Pulmonary artery endothelial cell (primary cell): ENCODE measurements around the gene SLC5A11. TPM values are rescaled to one million over a fixed set of nuclear protein-coding genes. Genes with fewer than 3 reads are reported as not detected.
"Not testable (repeated sequence)": the region's sequence is repeated elsewhere in the genome, so short reads cannot be mapped to it uniquely, and the experiment has no call there.

Experiments
- DNase-seq: peaks from one replicate; pipeline ENCODE4 v3.0.0-alpha.2; 2011; ENCODE audit warnings: low read depth, low spot score
- total RNA-seq: library from RNA; depleted of rRNA; stranded (reverse); fragments of >200 nt; gene quantifications from 2 replicates; pipeline ENCODE4 v1.2.3, GENCODE V29; 2014

Gene SLC5A11
- total RNA-seq, 1 donor from 2014 or later: not detected

DNA sequence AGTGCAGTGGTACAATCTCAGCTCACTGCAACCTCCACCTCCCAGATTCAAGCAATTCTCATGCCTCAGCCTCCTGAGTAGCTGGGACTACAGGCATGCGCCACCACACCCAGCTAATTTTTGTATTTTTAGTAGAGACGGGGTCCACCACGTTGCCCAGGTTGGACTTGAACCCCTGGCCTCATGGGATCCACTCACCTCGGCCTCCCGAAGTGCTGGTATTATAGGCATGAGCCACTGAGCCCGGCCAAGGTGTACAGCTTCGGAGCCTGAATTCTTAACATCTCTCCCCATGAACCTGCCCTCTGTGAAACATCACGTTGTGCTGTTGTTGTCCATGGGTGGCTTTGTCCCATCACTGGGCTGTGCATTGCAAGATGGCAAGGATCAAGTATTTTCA lies 11.1 kb downstream of the SLC5A11 start:
- DNase-seq: not testable (repeated sequence)

GRCh38 chr16:24858219-24859041 lies 12.7 kb downstream of the SLC5A11 start:
- no peak for DNase-seq

DNA sequence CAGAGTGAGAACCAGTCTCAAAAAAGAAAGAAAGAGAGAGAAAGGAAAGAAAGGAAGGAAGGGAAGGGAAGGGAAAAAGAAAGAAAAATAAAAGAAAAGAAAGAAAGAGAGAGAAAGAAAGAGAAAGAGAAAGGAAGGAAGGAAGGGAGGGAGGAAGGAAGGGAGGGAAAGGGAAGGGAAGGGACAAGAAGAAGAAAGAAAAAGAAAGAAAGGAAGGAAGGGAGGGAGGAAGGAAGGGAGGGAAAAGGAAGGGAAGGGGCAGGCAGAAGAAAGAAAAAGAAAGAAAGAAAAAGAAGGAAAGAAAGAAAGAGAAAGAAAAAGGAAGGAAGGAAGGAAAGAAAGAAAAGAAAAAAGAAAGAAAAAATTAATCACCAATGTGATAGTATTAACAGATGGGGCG lies 15.7 kb downstream of the SLC5A11 start:
- DNase-seq: no peak

DNA sequence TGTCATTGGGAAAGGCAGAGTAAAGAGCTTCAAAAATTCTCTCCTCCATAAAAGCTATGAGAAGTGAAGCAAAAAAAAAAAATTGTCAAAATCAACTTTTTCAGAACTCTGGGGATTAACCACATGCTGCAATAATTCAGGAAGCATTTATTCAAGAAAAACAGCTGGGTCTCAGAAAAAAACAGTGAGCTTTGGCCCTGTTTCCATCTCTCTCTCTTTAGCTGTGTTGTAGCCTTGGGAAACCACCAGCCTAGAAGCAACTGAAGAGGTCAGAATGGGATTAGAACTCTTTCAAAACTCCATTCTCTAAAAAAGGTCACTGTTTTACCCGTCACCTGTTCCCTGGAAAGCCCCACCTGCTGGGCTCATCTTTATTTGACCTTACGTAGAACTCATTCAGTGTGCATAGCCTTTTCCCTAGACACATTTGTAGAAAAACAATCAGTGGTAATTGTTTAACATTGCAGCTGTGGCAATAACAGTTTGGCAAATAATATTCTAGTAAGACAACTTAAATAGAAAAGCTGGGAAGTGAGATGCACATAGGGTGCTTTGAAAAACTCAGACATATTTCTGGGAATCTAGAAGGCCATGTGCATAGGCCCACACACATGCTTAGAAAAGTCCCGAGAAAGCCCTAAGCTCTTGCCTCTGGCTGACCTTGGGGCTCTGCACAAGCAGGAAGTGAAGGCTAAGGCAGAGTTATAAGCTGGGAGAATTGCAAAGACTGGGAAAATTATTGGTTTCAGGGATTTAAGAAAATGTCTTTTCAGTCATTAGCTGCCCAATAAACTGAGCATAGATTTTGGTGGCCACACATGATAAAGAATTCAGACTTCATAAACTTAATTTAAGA lies 18.0 kb downstream of the SLC5A11 start:
- DNase-seq: no peak

DNA sequence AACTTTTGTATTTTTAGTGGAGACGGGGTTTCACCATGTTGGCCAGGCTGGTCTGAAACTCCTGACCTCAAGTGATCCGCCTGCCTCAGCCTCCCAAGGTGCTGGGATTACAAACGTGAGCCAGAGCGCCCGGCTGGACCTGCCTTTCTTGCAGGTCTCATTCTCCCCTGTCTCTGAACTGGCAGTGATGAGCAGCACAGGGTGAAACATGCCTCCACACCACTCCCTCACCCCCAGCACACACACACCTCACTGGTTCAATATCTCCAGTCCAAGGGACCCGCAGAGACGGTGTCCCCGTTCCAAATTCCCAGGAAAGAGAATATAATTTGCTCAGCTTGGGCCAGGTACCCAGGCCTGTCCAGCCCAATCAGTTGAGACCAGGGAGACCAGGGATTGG lies 23.3 kb downstream of the SLC5A11 start:
- no peak for DNase-seq

DNA sequence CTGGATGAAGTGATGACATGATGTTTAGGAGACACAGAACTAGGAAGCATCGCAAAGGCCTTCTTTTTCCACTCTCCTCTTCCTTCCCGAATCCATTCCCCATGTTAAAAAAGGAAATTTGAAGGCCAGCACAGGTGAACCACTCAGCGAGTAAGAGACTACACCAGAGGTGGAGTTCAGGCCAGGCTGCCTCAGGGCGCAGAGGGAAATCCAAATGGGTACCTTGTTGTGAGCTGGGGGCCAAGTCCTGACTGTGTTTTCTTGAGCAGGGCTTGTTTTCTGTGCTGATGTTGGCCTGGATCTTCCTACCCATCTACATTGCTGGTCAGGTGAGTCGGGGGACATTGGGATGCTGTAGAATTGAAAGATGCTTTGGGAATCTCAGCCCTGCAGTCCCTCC lies 26.1 kb downstream of the SLC5A11 start:
- DNase-seq: no peak

DNA sequence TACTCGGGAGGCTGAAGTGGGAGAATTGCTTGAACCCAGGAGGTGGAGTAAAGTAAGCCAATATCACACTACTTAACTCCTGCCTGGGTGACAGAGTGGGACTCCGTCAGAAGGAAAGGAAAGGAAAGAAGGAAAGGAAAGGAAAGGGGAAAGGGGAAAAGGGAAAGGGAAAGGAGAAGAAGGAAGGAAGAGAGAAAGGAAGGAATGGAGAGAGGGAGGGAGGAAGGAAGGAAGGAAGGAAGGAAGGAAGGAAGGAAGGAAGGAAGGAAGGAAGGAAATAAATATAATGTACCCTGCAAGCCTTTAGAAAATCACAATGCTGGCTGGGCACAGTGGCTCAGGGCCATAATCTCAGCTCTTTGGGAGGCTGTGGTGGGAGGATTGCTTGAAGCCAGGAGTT lies 27.3 kb downstream of the SLC5A11 start:
- no peak for DNase-seq

GRCh38 chr16:24875466-24875865 lies 29.7 kb downstream of the SLC5A11 start:
- DNase-seq: no peak

DNA sequence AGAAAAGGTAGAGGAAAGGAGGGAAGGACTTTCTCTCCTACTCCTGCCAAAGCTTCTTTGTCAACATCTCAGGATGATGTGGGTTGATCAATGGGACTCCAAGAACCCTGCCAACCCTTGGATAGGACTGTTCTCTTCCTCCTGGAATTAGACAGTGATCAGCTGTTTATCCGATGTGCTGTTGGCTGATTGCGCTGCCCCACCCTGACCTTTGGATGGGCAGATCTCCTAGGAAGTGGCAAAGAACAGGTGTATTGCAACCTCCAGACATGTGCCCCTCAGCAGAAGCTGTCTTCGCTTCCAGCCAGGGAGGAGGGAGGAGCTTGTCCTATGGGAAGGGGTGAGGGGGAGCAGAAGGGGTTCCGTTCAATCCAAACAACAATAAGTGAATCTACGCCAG lies 30.5 kb downstream of the SLC5A11 start:
- DNase-seq: no peak

GRCh38 chr16:24879684-24880083 lies 33.9 kb downstream of the SLC5A11 start:
- DNase-seq: no peak

DNA sequence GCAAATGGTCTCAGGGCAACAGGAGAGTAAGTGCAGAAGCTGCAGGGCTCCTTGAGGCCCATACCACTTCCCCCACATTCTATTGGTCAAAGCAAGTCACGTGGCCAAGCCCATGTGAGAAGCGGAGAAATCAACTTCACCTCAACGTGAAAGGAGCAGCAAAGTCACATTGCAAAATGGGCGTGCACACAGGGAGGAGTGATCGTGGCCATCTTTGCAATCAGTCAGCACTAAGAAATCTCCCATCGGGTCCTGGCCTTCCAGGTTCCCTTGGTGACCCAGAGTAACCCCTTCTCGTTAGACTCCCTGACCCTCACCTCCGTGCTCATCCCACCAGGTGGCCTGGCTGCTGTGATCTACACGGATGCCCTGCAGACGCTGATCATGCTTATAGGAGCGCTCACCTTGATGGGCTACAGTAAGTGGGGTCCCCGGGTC lies 38.0 kb downstream of the SLC5A11 start:
- DNase-seq: no peak

DNA sequence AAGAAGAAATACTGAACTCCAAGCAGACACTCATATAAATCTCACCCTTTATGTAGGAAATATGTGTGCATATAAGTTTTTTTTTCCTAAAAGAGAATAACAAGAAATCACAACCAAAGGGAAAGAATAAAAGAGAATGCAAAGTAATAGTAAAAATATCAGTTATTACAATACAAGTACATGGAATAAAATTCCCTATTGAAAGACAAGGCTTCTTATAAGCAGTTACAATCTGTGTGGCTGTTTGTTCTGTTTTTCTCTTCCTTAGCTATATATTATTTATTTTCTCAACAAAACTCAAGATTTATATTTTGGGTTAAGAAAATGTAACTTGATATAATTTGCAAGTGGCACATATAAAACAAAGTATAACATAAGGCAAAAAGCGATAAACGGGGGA lies 41.7 kb downstream of the SLC5A11 start:
- DNase-seq: no peak

GRCh38 chr16:24890746-24891145 lies 45.0 kb downstream of the SLC5A11 start:
- DNase-seq: no peak

- no peak for DNase-seq
Observed at GRCh38 chr16:24896439-24896838, 50.7 kb downstream of the SLC5A11 start.

- not testable (repeated sequence) for DNase-seq
Observed at GRCh38 chr16:24897522-24897921, 51.8 kb downstream of the SLC5A11 start.

- no peak for DNase-seq
Observed at GRCh38 chr16:24900230-24900629, 54.5 kb downstream of the SLC5A11 start.

GRCh38 chr16:24906199-24906808 lies 60.5 kb downstream of the SLC5A11 start:
- DNase-seq: no peak

- DNase-seq: no peak
Observed at GRCh38 chr16:24906901-24907300, 61.1 kb downstream of the SLC5A11 start.

DNA sequence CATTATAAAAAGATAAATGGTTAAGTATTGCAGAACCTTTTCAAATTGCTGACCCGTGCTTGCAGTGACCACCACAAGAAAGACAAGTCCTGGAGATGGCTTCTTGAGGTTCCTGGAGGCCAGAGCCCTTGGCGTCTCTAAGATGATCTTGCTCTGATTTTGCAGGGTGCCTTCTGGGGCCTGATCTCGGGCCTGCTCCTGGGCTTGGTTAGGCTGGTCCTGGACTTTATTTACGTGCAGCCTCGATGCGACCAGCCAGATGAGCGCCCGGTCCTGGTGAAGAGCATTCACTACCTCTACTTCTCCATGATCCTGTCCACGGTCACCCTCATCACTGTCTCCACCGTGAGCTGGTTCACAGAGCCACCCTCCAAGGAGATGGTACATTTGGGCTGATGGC lies 63.0 kb downstream of the SLC5A11 start:
- no peak for DNase-seq

- DNase-seq: no peak
Observed at GRCh38 chr16:24909856-24910255, 64.1 kb downstream of the SLC5A11 start.

- no peak for DNase-seq
Observed at GRCh38 chr16:24915019-24915418, 69.3 kb downstream of the SLC5A11 start.

DNA sequence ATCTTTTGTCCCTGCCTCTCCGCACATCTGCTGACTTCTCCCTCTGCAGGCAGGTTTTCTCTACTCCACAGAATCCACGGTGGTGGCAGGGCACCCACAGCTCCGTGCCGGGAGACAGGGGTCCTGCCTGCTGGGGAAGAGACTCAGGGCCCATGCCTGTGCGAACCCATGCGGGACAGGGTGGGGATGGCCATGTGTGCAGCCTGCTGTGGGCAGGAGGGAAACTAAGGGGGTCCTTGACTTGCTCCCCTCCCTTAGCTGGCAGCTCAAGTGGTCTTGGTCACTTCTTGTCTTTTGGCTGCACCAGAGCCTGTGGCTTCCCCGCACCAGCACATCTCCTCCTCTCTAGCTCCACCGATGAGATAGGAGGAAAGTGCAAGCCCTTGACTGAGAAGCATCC lies 69.8 kb downstream of the SLC5A11 start:
- no peak for DNase-seq
